ENCODE measurements around the gene NCOR1. TPM values are rescaled to one million over a fixed set of nuclear protein-coding genes. Genes with fewer than 3 reads are reported as not detected.
"Not testable (repeated sequence)": the region's sequence is repeated elsewhere in the genome, so short reads cannot be mapped to it uniquely, and the experiment has no call there.

The NCOR1 gene
- total and polyA plus RNA-seq, 5 donors: 28.2 to 73.0 (median 69.0) TPM

- Histone ChIP-seq H3K4me1 (ENCODE audit: control insufficient read depth, insufficient read depth, low read length) (no peaks in the 10 kb centered on the region), H3K4me3 (ENCODE audit: low read length) (no peak overlapping the region), H3K27me3 (ENCODE audit: control insufficient read depth, insufficient read depth) (no peaks in the 10 kb centered on the region), H3K9me3 (ENCODE audit: control insufficient read depth, low read length) (no peaks in the 10 kb centered on the region), H3K27ac (ENCODE audit: low read length) (no peak overlapping the region)
- 96% methylated on average over 7 of the region's 7 CpGs for WGBS
- intact Hi-C loops (cut with DNase I): no loop called here
- ATAC-seq: no peak
- no peak for DNase-seq
Measured at GRCh38 chr17:16247586-16247984, 32.3 kb upstream of the NCOR1 start.

DNA sequence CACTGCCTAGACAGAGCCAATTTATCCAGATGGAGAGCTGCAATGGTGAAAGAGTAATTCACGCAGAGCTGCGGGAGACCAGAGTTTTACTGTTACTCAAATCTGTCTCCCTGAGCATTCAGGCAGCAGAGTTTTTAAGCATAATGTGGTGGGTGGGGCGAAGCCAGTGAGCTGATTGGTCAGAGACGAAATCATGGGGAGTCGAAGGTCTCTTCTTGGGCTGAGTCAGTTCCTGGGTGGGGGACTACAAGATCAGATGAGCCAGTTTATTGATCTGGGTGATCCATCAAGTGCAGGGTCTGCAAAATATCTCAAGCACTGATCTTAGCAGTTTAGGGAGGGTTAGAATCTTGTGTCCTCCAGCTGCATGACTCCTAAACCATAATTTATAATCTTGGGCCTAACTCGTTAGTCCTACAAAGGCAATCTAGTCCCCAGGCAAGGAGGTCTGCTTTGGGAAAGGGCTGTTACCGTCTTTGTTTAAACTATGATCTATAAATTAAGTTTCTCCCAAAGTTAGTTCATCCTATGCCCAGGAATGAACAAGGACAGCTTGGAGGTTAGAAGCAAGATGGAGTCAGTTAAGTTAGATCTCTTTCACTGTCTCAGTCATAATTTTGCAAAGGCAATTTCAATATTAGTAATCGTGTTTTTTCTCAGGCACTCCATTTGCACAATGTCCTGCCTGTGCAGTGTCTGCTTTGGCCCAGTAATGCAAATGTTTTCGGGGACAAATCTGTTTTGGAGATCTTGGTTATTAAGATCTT, 28.6 kb upstream of the NCOR1 start:
- ATAC-seq (no peak), DNase-seq (no peak)
- Histone ChIP-seq H3K27ac (ENCODE audit: low read length) (no peak overlapping the region), H3K27me3 (ENCODE audit: control insufficient read depth, insufficient read depth) (no peaks in the 10 kb centered on the region), H3K4me1 (ENCODE audit: control insufficient read depth, insufficient read depth, low read length) (no peaks in the 10 kb centered on the region), H3K4me3 (ENCODE audit: low read length) (no peak overlapping the region), H3K9me3 (ENCODE audit: control insufficient read depth, low read length) (no peaks in the 10 kb centered on the region)
- intact Hi-C loops (cut with DNase I): no loop called here
- WGBS: 86% methylated on average over 9 of the region's 9 CpGs

GRCh38 chr17:16243385-16243784, 28.1 kb upstream of the NCOR1 start:
- Histone ChIP-seq H3K27ac (ENCODE audit: low read length) (no peak overlapping the region), H3K9me3 (ENCODE audit: control insufficient read depth, low read length) (no peaks in the 10 kb centered on the region), H3K4me1 (ENCODE audit: control insufficient read depth, insufficient read depth, low read length) (no peaks in the 10 kb centered on the region), H3K4me3 (ENCODE audit: low read length) (no peak overlapping the region), H3K27me3 (ENCODE audit: control insufficient read depth, insufficient read depth) (no peaks in the 10 kb centered on the region)
- intact Hi-C loops (cut with DNase I): no loop called here
- DNase-seq: no peak
- WGBS: 90% methylated on average over 5 of the region's 5 CpGs
- ATAC-seq: no peak

DNA sequence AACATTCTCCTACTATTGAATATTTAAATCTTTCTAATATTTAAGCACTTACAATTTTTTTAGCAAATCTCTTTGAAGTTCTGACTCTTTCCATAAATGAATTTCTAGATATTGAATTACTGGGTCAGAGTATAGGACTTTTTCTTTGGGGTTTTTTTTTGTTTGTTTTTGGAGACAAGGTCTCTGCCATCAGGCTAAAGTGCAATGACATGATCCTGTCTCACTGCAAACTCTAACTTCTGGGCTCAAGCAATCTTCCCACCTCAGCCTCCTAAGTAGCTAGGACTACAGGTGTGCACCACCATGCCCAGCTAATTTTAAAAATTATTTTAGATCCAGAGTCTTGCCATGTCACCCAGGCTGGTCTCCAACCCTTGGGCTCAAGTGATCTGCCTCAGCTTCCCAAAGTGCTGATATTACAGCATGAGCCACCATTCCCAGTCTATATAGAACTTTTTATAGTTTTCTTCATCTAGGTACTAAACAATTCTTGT, 26.6 kb upstream of the NCOR1 start:
- H3K4me3 ChIP-seq (ENCODE audit: low read length): no peak overlapping the region
- H3K27ac ChIP-seq (ENCODE audit: low read length): no peak overlapping the region
- ATAC-seq: no peak
- H3K9me3 ChIP-seq (ENCODE audit: control insufficient read depth, low read length): no peaks in the 10 kb centered on the region
- intact Hi-C loops (cut with DNase I): no loop called here
- H3K4me1 ChIP-seq (ENCODE audit: control insufficient read depth, insufficient read depth, low read length): no peaks in the 10 kb centered on the region
- H3K27me3 ChIP-seq (ENCODE audit: control insufficient read depth, insufficient read depth): no peaks in the 10 kb centered on the region
- DNase-seq: no peak

- intact Hi-C loops (cut with DNase I): no loop called here
- no peaks in the 10 kb centered on the region for H3K27me3 ChIP-seq (ENCODE audit: control insufficient read depth, insufficient read depth)
- H3K4me3 ChIP-seq (ENCODE audit: low read length): no peak overlapping the region
- 96% methylated on average over 3 of the region's 3 CpGs for WGBS
- H3K4me1 ChIP-seq (ENCODE audit: control insufficient read depth, insufficient read depth, low read length): no peaks in the 10 kb centered on the region
- H3K9me3 ChIP-seq (ENCODE audit: control insufficient read depth, low read length): no peaks in the 10 kb centered on the region
- ATAC-seq: no peak
- DNase-seq: no peak
- no peak overlapping the region for H3K27ac ChIP-seq (ENCODE audit: low read length)
Measured at GRCh38 chr17:16239931-16240330, 24.6 kb upstream of the NCOR1 start.

GRCh38 chr17:16232391-16232790, 17.1 kb upstream of the NCOR1 start:
- Histone ChIP-seq H3K27ac (ENCODE audit: low read length) (no peak overlapping the region), H3K9me3 (ENCODE audit: control insufficient read depth, low read length) (no peaks in the 10 kb centered on the region), H3K4me1 (ENCODE audit: control insufficient read depth, insufficient read depth, low read length) (no peaks in the 10 kb centered on the region), H3K4me3 (ENCODE audit: low read length) (no peak overlapping the region), H3K27me3 (ENCODE audit: control insufficient read depth, insufficient read depth) (no peaks in the 10 kb centered on the region)
- DNase-seq: no peak
- intact Hi-C loops (cut with DNase I): no loop called here
- no peak for ATAC-seq
- 92% methylated on average over 1 of the region's 1 CpG for WGBS

- DNase-seq; intact Hi-C loops (cut with DNase I); H3K4me1 ChIP-seq (ENCODE audit: control insufficient read depth, insufficient read depth, low read length); H3K27me3 ChIP-seq (ENCODE audit: control insufficient read depth, insufficient read depth); H3K9me3 ChIP-seq (ENCODE audit: control insufficient read depth, low read length); H3K27ac ChIP-seq (ENCODE audit: low read length); ATAC-seq; H3K4me3 ChIP-seq (ENCODE audit: low read length): not testable (repeated sequence)
- WGBS: 93% methylated on average over 8 of the region's 8 CpGs
Measured at GRCh38 chr17:16229912-16230561, 14.7 kb upstream of the NCOR1 start.

DNA sequence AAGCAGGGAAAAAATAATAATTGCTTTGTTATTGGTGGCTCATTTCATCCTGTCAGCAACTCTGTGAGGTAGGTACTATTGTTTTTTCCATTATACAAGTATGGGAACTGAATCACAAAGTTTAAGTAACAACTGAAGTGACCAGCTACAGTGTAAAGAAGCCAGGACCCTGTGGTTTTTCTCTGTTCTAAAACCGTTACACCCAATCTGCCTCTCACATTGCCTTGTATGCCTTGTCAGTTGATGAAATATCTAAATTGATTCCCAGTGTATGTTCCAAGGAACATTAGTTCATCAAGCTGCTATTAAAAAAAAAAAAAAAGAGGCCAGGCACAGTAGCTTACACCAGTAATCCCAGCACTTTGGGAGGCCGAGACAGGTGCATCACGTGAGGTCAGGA, 7.1 kb upstream of the NCOR1 start:
- H3K4me1 ChIP-seq (ENCODE audit: control insufficient read depth, insufficient read depth, low read length): no peaks in the 10 kb centered on the region
- no peak for DNase-seq
- no peaks in the 10 kb centered on the region for H3K9me3 ChIP-seq (ENCODE audit: control insufficient read depth, low read length)
- no peak overlapping the region for H3K4me3 ChIP-seq (ENCODE audit: low read length)
- no peak overlapping the region for H3K27ac ChIP-seq (ENCODE audit: low read length)
- WGBS: 89% methylated on average over 3 of the region's 3 CpGs
- no peak for ATAC-seq
- H3K27me3 ChIP-seq (ENCODE audit: control insufficient read depth, insufficient read depth): no peaks in the 10 kb centered on the region
- intact Hi-C loops (cut with DNase I): no loop called here

GRCh38 chr17:16217002-16217635, 1.8 kb upstream of the NCOR1 start, which contains the start of gene PIGL:
Gene PIGL, plus strand, starts transcription at chr17:16217210. Its CDS starts 17 bp downstream, at chr17:16217227.
- Histone ChIP-seq H3K27ac (ENCODE audit: low read length) (peak within 1 kb of the TSS; percentile 87), H3K27me3 (ENCODE audit: control insufficient read depth, insufficient read depth) (no peaks in the 10 kb centered on the region), H3K4me3 (ENCODE audit: low read length) (peak within 1 kb of the TSS; percentile 94), H3K9me3 (ENCODE audit: control insufficient read depth, low read length) (no peaks in the 10 kb centered on the region), H3K4me1 (ENCODE audit: control insufficient read depth, insufficient read depth, low read length) (peaks cover 2% of the 10 kb centered on the region)
- ATAC-seq: peak; percentile 78 to 83
- intact Hi-C loops (cut with DNase I): no loop called here
- DNase-seq: peak; percentile 90 to 94 (median 93)
- under 1% methylated on average over 29 of the region's 29 CpGs for WGBS

- intact Hi-C loops (cut with DNase I); H3K27me3 ChIP-seq (ENCODE audit: control insufficient read depth, insufficient read depth); H3K4me1 ChIP-seq (ENCODE audit: control insufficient read depth, insufficient read depth, low read length); DNase-seq; ATAC-seq; H3K9me3 ChIP-seq (ENCODE audit: control insufficient read depth, low read length): not testable (repeated sequence)
- H3K4me3 ChIP-seq (ENCODE audit: low read length): peak overlapping the region; percentile 94
- H3K27ac ChIP-seq (ENCODE audit: low read length): peak overlapping the region; percentile 87
- 75% methylated on average over 38 of the region's 38 CpGs for WGBS
Measured at GRCh38 chr17:16216341-16217001, 1.1 kb upstream of the NCOR1 start.

GRCh38 chr17:16215965-16216316, 607 bp upstream of the NCOR1 start:
- intact Hi-C loops (cut with DNase I): no loop called here
- 20% methylated on average over 22 of the region's 22 CpGs for WGBS
- no peaks in the 10 kb centered on the region for H3K9me3 ChIP-seq (ENCODE audit: control insufficient read depth, low read length)
- DNase-seq (peak in 1 of 3 donors; percentile 70), ATAC-seq (peak; percentile 1 to 24)
- H3K4me1 ChIP-seq (ENCODE audit: control insufficient read depth, insufficient read depth, low read length): peaks cover 2% of the 10 kb centered on the region
- H3K27me3 ChIP-seq (ENCODE audit: control insufficient read depth, insufficient read depth): no peaks in the 10 kb centered on the region
- H3K27ac ChIP-seq (ENCODE audit: low read length): peak overlapping the region; percentile 87
- H3K4me3 ChIP-seq (ENCODE audit: low read length): peak overlapping the region; percentile 77

All from right cardiac atrium (tissue), 5 donors.